ENCODE results near the gene FAM234B. TPM values are rescaled to one million over a fixed set of nuclear protein-coding genes. Genes with fewer than 3 reads are reported as not detected.

The FAM234B gene
- total RNA-seq, 1 donor = 3.3 TPM

DNA sequence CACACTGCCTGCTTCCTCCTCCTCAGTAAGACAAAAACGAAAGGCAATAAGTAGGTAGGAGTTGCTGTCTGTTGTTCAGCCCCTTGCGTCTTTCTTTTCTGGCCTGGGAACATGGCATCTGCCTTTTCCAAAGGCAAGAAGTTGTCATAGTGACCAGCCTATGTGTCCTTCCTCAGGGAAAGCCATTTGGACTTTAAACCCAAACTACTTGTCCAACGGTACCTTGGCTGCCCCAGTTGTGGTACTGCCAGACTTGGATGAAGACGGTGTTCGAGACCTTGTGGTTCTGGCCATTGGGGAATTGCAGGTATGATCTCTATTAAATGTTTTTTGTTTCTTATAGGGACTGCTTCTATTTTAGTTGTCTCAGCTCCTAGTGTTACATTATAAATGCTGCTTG, 18.5 kb downstream of the FAM234B start:
- Histone ChIP-seq H3K79me2 (ENCODE audit: insufficient read depth, low read length) (no peaks in the 10 kb centered on the region), H3K4me2 (ENCODE audit: insufficient read depth, low read length) (no peak overlapping the region), H4K20me1 (ENCODE audit: insufficient read depth, low read length) (no peaks in the 10 kb centered on the region), H2AFZ (ENCODE audit: low read length) (no peak overlapping the region), H3K27me3 (ENCODE audit: insufficient read depth, low read length) (no peaks in the 10 kb centered on the region), H3K4me3 (ENCODE audit: insufficient read depth, low read length) (no peak overlapping the region), H3K4me1 (ENCODE audit: insufficient read depth, low read length) (no peaks in the 10 kb centered on the region), H3K27ac (ENCODE audit: low read depth, low read length) (no peak overlapping the region), H3K9me3 (ENCODE audit: low read depth, low read length) (no peaks in the 10 kb centered on the region), H3K36me3 (ENCODE audit: insufficient read depth, low read length) (peaks cover 9% of the 10 kb centered on the region)
- TF ChIP-seq, protein P1, sequence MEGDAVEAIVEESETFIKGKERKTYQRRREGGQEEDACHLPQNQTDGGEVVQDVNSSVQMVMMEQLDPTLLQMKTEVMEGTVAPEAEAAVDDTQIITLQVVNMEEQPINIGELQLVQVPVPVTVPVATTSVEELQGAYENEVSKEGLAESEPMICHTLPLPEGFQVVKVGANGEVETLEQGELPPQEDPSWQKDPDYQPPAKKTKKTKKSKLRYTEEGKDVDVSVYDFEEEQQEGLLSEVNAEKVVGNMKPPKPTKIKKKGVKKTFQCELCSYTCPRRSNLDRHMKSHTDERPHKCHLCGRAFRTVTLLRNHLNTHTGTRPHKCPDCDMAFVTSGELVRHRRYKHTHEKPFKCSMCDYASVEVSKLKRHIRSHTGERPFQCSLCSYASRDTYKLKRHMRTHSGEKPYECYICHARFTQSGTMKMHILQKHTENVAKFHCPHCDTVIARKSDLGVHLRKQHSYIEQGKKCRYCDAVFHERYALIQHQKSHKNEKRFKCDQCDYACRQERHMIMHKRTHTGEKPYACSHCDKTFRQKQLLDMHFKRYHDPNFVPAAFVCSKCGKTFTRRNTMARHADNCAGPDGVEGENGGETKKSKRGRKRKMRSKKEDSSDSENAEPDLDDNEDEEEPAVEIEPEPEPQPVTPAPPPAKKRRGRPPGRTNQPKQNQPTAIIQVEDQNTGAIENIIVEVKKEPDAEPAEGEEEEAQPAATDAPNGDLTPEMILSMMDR (IDR thresholded peaks at IDR 0.05; ENCODE audit: extremely low read depth, low read depth, low read length) = no peak
- no peak for DNase-seq (ENCODE audit: insufficient read length, low spot score, missing footprints)

DNA sequence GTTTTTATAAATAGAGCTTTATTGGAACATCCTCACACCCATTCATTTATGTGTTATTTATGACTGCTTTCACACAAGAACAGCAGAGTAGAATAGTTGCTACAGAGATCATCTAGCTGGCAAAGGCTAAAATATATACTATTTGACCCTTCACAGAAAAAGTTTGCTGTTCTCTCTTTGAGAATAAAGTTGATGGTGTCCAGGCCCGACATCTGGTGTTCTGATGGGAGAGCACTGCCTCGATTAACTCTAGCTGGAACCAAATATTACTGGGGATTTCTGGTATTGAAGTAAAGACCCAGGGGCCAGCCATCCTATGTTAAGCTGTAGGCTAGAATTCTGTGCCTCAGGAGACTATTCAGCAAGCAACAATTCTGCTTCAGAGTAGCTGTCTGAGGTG, 21.8 kb downstream of the FAM234B start:
- H3K4me3 ChIP-seq (ENCODE audit: insufficient read depth, low read length) = no peak overlapping the region
- H3K4me1 ChIP-seq (ENCODE audit: insufficient read depth, low read length) = no peaks in the 10 kb centered on the region
- no peak overlapping the region for H3K4me2 ChIP-seq (ENCODE audit: insufficient read depth, low read length)
- H3K27me3 ChIP-seq (ENCODE audit: insufficient read depth, low read length) = no peaks in the 10 kb centered on the region
- H2AFZ ChIP-seq (ENCODE audit: low read length) = no peak overlapping the region
- TF ChIP-seq, protein P1 (IDR thresholded peaks at IDR 0.05; ENCODE audit: extremely low read depth, low read depth, low read length) = no peak
- no peak for DNase-seq (ENCODE audit: insufficient read length, low spot score, missing footprints)
- no peak overlapping the region for H3K27ac ChIP-seq (ENCODE audit: low read depth, low read length)
- peaks cover 6% of the 10 kb centered on the region for H3K36me3 ChIP-seq (ENCODE audit: insufficient read depth, low read length)
- H4K20me1 ChIP-seq (ENCODE audit: insufficient read depth, low read length) = no peaks in the 10 kb centered on the region
- H3K9me3 ChIP-seq (ENCODE audit: low read depth, low read length) = no peaks in the 10 kb centered on the region
- no peaks in the 10 kb centered on the region for H3K79me2 ChIP-seq (ENCODE audit: insufficient read depth, low read length)

DNA sequence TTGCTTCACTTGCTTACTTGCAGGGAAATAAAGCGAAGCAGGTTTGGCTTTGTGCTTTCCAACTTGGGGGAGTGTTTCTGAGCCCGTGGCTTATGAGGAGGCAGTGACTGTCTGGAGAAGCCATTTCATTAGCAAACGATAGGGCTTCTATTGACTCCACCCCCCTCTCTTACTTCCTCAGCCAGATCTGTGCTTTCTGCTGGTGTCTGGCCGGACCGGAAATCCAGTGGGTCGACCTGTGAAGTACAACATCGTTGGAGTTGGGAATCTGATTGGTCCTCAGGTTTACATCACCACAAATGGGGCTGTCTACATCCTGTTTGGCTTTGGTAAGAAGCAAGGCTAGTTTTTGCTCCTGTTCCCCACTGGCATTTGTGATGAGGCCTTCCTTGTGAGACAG, 22.3 kb downstream of the FAM234B start:
- H3K4me1 ChIP-seq (ENCODE audit: insufficient read depth, low read length) = no peaks in the 10 kb centered on the region
- H4K20me1 ChIP-seq (ENCODE audit: insufficient read depth, low read length) = no peaks in the 10 kb centered on the region
- H3K27ac ChIP-seq (ENCODE audit: low read depth, low read length) = no peak overlapping the region
- no peaks in the 10 kb centered on the region for H3K27me3 ChIP-seq (ENCODE audit: insufficient read depth, low read length)
- DNase-seq (ENCODE audit: insufficient read length, low spot score, missing footprints) = no peak
- H3K9me3 ChIP-seq (ENCODE audit: low read depth, low read length) = no peaks in the 10 kb centered on the region
- no peaks in the 10 kb centered on the region for H3K79me2 ChIP-seq (ENCODE audit: insufficient read depth, low read length)
- no peak overlapping the region for H3K4me3 ChIP-seq (ENCODE audit: insufficient read depth, low read length)
- TF ChIP-seq, protein P1 (IDR thresholded peaks at IDR 0.05; ENCODE audit: extremely low read depth, low read depth, low read length) = no peak
- H3K36me3 ChIP-seq (ENCODE audit: insufficient read depth, low read length) = peaks cover 9% of the 10 kb centered on the region
- no peak overlapping the region for H3K4me2 ChIP-seq (ENCODE audit: insufficient read depth, low read length)
- H2AFZ ChIP-seq (ENCODE audit: low read length) = no peak overlapping the region

DNA sequence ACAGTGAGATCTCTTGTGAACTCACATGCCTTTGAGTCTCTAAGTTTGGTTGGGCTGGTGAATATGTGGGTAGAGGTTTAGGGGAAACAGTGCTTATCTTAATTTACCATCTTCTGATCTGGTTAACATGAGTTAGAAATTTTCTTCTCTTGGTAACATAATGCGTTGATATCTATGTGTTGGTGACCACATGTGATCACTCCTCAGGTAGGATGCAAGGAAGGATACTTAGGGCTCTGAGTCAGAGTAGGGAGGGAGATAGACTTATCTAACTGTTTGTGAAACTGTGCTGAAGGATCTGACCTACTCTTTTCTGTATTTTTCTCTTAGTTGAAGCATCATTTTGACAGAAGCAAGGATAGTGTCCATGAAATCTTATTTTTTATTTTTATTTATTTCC, 23.1 kb downstream of the FAM234B start:
- TF ChIP-seq, protein P1 (IDR thresholded peaks at IDR 0.05; ENCODE audit: extremely low read depth, low read depth, low read length) = no peak
- Histone ChIP-seq H3K4me3 (ENCODE audit: insufficient read depth, low read length) (no peak overlapping the region), H3K9me3 (ENCODE audit: low read depth, low read length) (no peaks in the 10 kb centered on the region), H3K79me2 (ENCODE audit: insufficient read depth, low read length) (no peaks in the 10 kb centered on the region), H3K27me3 (ENCODE audit: insufficient read depth, low read length) (no peaks in the 10 kb centered on the region), H3K4me1 (ENCODE audit: insufficient read depth, low read length) (no peaks in the 10 kb centered on the region), H3K27ac (ENCODE audit: low read depth, low read length) (no peak overlapping the region), H3K4me2 (ENCODE audit: insufficient read depth, low read length) (no peak overlapping the region), H3K36me3 (ENCODE audit: insufficient read depth, low read length) (peaks cover 12% of the 10 kb centered on the region), H4K20me1 (ENCODE audit: insufficient read depth, low read length) (no peaks in the 10 kb centered on the region), H2AFZ (ENCODE audit: low read length) (no peak overlapping the region)
- DNase-seq (ENCODE audit: insufficient read length, low spot score, missing footprints) = no peak
